HG03460 (cell line): Measurements from ENCODE around the gene GATD1.

Experiments
- ATAC-seq: cut with Tn5 transposase; IDR thresholded peaks from one replicate; pipeline ENCODE4 v1.9.1; 2021; ENCODE audit not compliant: unreplicated experiment

Gene GATD1

GRCh38 chr11:795634-796564, 18.6 kb upstream of the GATD1 start:
- ATAC-seq, result peak; percentile 25

DNA sequence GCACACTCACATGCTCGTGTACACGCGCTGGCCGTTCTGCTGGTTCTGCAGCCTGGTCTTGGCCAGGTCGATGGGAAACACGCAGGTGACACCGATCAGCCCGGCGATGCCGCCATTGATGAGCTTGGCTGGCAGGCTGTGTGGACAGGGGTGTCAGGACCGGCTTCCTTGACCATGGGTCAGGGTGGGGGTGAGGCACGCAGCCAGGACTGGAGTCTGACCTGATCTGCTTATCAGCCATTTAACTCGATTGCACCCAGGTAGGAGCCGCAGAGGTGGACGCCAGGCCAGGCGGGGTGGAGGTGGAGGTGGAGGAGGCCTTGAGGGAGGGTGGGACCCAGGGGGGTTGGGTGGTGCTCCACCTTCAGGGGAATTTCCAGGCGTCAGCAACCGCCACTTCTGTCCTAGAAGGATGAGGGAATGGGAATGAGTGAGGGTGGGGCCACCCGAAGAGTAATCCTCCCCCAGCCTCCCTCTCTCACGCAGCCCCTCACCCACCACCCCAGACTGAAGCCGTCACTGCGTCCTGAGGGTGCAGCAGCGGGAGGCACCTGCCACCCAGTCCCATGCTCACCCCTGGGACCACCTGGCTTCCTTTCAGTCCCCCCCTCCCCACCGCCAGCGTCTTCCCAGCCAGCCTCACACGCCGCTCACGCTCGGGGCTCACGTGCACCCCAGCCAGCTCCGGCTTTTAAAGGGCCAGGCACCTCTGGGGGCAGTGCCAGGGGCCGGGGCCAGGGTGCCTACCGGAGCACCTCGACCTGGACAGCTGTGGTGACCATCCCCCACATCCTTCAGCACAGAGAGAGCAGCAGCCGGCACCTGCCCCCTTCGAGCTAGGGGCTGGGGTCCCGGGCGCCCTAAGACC, 17.7 kb upstream of the GATD1 start:
- no peak for ATAC-seq

GRCh38 chr11:794013-794765, 16.9 kb upstream of the GATD1 start:
- no peak for ATAC-seq

DNA sequence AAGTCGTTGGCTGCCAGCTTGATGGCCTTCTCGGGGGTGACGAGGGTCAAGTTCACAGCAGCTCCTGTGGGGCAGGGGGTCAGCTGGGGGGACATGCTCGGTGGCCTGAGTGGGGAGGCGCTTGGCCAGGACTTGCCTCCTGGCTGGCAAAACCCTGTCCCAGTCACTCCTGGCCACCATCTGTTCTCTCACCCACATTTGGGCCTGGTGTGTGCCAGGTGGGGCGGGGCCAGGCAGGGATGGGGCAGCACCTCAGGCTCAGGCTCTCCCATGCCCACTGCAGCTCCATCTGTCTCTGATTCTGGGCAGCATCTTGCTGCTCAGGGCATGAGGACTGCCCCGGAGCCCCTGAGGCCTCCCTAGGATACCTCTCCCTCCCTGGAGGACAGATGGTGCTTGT, 16.3 kb upstream of the GATD1 start:
- no peak for ATAC-seq

DNA sequence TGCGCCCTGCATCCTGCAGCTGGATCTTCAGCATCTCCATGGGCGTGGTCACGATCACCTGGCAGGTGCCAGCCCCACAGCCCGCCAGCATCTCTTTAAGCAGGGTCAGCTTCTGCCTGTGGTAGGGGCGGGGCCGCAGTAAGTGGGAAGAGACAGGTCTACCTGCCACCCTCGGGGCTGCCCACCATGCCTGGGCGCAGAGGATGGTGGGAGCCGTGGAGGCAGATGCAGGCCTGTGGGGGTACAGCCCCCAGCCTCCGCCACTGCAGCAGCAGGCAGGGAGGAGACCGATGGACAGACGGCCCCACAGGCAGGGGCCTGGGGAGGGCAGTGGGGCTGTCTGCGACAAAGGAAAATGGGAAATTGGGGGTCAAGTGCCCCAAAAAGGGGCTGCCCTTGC, 15.6 kb upstream of the GATD1 start:
- ATAC-seq, result no peak

DNA sequence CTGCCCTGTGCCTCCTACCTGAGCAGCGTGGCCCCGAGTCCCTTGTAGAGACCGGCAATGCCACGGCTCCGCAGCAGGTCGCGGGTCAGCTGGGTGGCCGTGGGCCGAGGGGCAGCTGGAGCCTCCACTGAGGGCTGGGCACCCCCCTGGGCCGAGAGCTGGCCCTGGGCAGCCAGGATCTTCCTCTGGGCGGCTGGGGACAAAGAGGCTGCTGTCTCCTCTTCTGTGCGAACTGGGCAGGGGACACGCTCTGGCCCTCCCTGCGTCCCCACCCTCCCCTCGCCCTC, 15.2 kb upstream of the GATD1 start:
- no peak for ATAC-seq

GRCh38 chr11:791658-792534, 14.6 kb upstream of the GATD1 start:
- no peak for ATAC-seq

DNA sequence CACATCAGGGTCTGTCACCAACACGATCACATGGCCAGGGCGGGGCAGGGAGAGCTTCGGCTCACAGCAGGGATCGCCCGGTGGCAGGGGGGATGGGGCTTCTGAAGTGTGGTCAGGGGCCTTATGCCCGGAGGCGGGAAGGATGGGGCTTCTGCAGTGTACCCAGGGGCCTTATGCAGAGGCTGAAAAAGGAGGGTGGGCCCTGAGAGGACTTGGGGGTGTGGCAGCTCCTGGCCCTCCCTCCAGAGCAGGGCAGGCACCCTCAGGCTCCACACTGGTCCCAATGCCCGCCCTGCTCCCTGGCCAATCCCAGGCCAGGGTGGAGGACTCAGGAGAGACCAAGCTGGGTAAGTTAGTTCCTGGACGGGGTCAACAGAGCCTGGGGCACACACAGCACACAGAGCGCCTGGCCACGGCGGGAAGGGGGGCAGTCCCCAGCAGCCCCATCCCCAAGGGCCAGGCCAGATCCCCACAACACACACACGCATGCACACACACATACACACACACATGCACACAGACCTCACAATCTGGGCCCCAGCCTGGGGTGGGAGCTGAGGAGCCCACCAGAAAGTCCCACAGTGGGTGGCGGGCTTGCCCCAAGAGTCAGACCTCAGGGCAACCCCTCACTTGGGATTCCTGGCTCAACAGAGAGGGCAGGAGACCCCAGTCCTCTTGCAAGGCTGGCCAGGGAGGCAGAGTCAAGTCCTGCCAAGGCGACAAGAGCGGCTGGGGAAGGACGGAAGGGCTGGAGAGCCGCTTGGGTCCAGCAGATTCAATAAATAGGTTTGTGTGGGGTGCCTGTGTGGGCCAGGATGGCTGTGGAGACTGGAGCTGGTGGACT, 13.7 kb upstream of the GATD1 start:
- no peak for ATAC-seq

DNA sequence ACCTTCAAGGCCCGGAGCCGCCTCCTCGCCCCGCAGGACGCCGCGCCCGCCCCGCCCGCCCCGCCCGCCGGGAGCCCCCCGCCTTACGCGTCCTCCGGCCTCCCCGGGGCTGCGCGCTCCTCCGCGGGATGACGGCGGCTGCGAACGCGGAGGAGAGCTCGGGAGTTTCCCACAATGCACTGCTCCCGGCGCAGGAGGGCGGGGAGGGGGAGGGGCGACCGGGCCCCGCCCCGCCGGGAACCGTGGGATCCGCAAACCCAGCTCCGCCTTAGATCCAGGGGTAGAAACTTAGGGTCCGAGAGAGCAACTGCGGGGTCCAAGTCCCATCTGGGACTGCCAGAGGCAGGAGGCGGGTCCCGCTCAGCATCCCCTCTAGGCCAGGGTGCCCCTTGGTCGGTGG, 12.7 kb upstream of the GATD1 start, which contains the start of gene CEND1:
TSS of gene CEND1 (minus strand) at position 148 of the 400 bp plus-strand sequence. CDS start 1,514 bp downstream, outside the sequence.
- ATAC-seq, result no peak

GRCh38 chr11:788953-789940, 12.0 kb upstream of the GATD1 start:
- no peak for ATAC-seq

GRCh38 chr11:788009-788640, 10.8 kb upstream of the GATD1 start:
- no peak for ATAC-seq

DNA sequence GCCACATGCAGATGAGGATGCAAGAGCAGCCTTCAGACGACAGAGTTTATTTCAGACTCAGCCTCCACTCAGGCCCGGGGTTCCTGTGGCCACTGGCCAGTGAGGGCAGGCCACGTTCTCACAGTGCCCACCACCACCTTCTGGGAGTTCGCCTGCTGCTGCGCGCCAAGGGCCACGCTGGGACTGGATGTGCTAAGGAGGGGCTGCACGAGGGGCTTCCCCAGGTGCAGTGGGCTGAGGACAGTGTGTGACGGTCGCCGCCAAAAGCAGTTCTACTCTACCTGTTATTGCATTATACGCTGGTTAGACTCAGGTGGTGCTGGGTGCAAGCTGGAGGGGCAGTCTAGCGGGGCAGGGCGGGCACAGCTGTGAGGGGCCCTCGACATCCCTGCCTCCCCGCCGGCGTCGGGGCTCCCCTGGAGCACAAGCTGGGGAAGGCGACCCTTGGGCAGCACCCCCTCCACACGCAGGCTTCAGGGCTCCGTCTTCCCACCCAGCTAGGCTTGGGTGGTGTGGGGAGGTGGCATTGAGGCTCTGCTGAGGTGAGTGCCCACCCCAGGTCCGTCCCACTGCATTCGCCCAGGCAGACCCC, 9.9 kb upstream of the GATD1 start:
- no peak for ATAC-seq

DNA sequence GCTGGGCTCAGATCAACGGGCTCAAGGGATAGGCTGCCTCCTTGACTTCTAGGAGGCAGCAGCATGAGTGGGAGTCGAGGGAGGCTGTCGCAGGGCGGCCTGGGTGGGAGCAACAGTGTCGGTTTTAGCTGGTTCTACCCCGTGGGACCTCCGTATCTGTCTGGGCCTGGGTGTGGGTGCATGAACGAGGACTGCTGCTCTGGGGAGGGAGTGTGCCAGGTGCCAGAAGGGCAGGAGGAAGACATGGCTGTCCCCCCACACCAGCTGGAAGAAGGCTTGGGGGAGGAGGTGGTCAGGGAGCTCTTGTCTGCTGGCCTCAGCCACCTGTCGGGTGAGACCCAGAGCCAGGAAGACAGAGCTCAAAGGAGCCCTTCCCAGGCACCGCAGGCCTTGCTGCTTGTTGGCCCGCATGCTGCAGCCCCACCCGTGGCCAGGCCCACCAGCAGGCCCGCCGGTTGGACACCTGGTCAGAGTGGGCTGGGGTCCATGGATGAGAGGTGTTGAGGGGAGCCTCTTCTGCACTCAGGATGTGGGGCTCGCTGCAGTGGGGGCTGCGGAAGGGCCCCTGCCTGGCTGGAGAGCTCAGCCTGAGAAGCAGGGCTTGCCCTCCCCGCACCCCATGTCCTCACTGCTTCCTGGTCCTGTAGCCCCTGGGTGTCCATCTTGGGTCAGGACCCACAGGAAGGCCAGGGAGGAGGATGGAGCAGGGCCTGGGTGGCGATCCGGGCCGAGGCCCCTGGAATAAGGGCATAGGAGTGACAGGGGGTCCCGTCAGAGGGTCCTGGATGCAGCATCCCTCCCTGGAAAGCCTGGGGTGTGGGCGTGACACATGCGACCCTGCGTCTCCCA, 9.2 kb upstream of the GATD1 start:
- ATAC-seq, result no peak

DNA sequence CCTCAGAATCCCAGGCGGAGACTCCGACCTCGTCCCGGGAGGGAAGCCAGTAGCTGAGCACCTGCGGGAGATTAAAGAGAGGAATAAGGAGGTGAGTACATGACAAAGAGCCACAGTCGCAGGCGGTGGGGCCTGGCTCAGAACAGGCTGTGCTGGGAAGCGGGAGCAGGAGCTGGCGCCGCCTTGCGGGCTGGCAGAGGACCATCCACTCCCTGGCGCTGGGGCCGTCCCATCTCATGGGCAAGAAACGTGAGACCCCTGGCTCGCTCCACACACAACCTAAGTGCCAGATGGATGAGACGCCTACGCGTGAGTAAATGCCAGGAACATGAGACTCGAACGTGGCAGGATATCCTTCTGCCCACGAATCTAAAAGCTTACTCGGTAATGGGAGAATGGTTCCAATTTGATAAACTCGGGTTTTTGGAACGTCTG, 6.3 kb upstream of the GATD1 start:
- ATAC-seq, result no peak

- ATAC-seq, result no peak
Measured at GRCh38 chr11:782264-783174, 5.2 kb upstream of the GATD1 start.
